HG03460 (cell line): ENCODE data around the gene GALNT10.
A peak's percentile ranks its signal among the peaks of the same experiment; 100 is the strongest.
"Not testable (repeated sequence)": the region's sequence is repeated elsewhere in the genome, so short reads cannot be mapped to it uniquely, and the experiment has no call there.

ENCODE experiments used
- ATAC-seq: cut with Tn5 transposase; IDR thresholded peaks from one replicate; pipeline ENCODE4 v1.9.1; 2021; ENCODE audit not compliant: unreplicated experiment

Gene GALNT10

DNA sequence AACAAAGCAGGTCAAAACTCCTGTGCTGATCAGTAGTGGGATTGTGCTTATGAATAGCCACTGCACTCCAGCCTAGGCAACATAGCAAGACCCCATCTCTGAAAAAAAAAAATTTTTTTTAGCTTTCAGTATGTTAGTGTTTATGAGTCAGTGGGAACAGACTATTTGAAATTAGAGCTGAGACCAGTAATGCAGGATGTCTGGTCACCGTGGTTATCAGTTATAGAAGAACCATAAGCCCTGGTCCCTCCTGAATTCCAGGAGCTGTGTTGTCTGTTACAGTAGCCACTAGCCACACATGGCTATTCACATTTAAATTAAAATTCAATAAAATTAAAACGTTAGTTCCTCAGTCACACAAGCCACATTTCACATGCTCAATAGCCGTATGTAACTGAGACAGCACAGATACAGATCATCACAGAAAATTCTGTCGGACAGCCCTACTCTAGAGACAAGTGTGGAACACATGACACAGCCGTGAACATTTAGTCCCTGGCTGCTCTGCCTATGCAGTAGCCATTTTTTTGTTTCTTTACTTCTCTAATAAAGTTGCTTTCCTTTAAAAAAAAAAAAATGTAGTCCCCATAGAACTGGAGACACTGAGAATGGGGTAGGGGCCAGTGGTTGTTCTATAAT lies 159.2 kb downstream of the GALNT10 start:
- no peak for ATAC-seq

DNA sequence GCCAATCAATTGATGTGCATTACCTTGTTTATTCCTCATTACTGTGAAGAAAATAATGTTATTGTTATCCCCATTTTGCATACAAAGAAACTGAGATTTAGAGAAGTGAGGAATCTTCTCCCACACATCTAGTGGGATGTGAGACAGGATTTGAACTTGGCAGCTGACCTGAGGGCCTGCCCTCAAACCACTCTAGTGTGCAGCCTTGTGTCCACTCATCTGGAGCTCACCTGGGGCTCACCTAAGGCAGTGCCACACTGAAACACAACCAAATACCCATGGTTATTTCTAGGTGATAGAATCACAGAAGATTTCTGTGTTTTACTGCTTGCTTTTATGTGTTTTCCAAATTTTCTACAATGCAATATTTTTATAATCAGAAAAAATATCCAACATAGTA lies 160.6 kb downstream of the GALNT10 start:
- ATAC-seq: no peak

DNA sequence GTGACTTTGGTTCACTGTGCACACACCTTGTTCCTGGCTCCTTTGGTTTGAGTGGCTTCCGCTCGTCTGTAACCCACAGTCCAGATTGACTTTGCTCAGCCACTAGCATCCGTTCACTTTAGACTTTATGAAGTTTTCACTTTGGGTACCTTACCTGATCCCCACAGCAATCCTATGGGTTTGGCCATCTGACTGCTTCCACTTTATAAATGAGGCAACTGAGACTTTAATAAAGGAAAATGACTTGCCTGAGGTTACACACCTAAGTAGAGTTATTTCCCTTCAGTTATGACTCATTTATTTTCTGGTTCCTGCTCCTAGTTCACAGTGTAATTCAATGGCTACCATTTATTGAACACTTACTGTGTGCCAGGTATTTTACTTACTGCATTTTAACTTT lies 161.0 kb downstream of the GALNT10 start:
- ATAC-seq: no peak

DNA sequence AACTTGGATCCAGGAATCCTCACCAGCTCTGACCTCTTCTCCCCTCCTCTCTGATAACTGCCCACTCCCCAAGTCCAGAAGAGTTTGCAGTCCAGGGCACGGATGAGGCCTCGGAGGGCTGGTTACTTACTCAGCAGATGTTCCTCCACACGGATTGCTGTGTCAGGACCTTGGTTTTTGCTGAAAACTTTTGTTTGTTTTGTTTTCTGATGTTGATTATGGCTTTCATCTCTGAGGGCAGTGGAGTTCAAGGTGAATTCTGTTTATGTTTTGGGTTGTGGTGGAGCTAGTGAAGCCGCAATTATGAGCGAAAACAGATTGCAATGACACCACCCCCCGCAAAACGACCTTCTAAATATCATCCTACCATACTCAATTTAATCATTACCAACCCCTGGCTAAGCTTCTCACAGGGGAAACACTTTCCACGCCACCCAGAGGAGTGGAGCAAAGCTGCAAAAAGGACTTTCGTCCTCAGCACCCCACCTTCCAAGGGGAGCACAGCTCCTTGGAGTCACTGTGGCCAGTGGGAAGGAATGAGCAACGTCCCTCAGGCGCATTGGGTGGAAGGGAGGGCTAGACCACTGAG lies 162.5 kb downstream of the GALNT10 start:
- no peak for ATAC-seq

DNA sequence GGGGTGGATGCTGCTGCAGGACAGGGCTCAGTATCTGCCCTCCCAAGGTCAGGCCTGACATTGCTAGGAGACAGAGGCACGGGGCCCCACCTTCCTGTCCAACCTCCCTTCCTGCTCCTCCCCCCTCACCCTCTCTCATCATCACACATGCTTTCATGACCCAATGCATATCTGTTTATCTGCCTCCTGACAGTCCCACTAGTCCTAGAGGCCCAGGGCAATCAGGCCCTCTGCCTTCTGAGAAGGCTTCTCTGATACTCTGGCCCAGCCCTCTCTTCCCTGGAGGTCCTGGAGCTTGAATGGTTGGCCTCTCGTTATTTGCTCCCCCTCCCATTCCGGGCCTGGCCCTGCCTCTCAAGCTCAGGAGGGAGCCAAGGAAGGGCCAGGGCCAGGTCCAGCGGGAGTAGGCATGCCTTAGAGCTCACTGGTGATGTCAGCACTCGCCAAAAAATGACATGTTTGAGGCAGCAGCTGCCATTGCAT lies 164.6 kb downstream of the GALNT10 start:
- no peak for ATAC-seq

DNA sequence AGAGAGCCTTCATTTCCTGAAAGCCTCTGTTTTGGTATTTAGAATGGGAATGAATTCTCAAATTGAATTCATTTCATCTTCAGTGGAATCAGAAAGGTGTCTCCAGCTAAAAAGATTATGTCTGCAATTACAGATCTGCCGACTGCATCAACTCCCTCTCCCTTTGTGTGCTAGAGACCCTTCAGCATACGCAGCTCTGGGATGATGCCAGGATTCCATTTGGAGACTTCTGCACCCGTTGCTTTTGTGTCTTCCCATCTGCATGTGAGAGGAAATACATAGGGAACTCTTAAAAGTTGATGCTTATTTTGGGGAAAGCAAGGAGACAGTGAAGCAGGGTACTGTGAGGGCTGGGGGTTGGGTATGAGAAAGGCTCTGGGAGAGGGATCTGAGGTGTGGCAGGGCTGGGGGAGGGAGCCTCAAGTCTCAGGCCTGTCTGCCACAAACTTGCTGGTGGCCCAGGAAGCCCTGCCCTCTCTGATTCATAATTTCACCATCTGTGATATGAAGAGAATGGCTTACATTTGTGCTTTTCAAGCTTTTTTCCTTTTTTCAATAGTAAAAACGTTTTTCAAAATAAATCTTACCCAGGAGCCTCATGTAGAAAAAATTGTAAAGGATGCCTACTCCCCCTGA lies 165.6 kb downstream of the GALNT10 start:
- ATAC-seq: no peak

DNA sequence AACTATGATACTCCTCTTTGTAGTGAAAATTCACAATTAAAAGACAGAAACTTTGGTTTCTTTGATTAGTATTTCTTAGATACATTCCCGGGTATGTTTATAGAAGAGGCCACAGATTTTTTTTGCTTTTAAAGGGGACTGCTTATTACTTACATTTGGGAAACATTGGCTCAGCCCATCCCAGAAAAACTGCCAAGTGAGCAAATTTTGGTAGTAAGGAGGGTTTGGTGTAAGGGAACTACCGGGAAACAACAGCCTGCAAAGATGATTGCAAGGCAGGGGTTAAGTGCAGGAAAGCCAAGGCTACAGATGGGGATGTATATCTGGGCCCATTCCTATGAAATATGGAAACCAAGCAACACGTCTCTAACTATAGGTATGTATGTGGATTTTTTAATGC lies 166.4 kb downstream of the GALNT10 start:
- no peak for ATAC-seq

DNA sequence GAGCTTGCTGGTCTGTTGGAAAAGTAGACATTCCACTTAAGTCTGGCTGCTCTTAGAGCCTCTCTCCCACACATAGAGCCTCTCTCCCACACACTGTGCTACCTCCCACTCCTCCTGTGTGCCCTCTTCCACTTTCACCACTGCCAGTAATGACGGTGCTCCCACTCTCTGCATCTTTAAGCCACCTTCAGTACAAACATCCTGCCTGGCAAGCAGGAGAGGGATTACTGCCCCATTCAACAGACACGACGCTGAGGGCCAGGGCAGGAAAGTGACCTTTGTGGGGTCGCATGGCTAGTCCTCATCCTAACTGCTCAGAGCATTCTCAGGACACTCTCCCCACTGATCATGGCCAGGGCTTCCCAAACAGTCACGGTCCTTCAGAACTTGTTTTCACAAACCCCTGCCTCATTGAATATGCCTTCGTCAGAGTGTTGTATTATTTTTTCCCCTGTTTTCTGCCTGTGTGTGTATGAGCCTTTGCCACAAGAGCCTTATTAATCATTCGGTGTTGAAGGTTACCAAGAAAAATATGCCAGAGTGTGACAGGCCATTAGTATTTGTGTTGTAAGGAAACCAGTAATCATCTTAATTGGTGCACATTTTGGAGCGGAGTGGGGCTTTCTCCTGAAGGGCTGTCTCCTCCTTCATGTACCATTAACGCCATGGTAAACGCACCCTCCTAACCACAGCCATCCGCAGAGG lies 168.1 kb downstream of the GALNT10 start:
- no peak for ATAC-seq

DNA sequence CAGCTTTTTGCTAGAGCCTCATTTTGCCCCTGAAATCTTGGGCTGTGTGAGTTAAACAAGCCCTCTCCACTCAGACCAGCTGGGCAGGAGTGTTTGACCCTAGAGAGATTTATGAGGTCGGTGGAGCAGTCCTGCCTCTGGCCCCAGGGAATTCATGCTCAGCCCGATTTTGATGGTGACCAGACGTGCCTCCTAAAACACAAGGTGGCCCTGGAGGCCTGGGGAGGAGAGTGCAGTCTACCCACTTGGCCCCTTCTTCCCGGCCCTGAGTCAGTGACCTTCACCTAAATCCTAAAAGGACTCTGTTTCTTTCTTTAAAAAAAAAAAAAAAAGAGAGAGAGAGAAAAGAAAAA lies 168.7 kb downstream of the GALNT10 start:
- ATAC-seq: no peak

DNA sequence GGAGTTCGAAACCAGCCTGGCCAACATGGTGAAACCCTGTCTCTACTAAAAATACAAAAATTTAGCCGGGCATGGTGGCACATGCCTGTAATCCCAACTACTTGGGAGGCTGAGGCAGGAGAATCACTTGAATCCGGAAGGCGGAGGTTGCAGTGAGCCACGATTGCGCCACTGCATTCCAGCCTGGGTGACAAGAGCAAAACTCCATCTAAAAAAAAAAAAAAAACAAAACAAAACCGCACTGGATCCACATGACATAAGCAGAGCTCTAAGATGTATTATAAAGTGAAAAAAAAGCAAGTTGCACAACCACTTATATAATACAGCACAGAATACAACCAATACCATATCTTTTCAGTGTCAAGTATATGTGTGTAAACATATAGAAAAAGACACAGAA lies 169.7 kb downstream of the GALNT10 start:
- ATAC-seq: not testable (repeated sequence)

DNA sequence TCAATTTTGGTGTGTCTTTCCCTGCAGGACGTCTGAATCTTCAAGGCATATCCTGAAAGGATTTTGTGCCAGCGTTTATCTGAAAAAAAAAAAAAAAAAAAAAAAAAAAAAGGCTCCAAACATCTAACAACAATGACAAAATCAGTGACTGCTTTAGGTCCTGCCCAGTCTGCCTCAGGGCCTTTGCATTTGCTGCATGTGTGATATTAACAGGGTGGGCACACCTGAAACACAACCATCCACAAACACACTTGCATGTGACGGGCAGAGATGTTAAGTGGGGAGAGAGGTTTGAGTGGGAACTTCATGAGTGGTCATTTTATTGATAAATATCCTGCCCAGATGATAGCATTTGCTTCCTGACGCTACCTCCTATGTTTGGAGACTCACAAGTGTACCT lies 172.9 kb downstream of the GALNT10 start:
- no peak for ATAC-seq

DNA sequence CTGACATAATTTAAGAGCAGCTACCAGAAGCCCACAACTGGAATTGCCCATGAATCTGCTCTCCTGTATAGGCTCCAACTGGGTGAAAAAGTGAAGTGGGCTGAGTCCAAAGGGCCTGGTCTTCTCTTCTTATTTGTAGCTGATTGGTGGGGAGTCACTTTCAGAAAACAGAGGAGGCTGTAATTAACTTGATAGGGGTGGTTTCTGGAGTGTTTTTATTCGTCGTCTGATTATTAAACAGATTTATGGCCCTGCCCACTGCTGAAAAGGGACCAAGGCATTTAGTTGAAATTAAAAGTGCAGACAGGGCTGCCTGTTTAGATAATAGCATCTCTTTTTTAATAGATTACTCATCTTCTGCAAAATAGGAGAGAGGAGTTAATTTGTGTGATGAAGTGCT lies 174.2 kb downstream of the GALNT10 start:
- ATAC-seq: no peak

DNA sequence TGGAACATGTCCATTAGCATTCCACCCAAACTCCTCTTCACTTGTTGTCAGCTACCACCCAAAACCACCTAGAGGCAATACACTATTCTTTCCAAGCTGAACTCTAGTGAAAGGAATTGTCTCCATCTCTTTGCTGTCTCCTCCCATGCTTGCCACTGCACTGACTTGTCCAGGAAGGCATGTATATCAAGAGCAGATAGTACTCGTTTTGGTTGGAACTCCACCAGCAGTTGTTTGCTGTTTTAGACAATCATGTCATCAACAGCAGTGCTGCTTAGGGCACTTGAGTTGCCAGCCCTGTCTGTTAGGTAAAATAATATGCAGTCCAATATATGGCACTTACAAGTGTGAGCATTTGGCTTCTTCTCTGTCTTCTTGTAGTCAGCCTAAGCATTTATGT lies 175.3 kb downstream of the GALNT10 start:
- no peak for ATAC-seq

DNA sequence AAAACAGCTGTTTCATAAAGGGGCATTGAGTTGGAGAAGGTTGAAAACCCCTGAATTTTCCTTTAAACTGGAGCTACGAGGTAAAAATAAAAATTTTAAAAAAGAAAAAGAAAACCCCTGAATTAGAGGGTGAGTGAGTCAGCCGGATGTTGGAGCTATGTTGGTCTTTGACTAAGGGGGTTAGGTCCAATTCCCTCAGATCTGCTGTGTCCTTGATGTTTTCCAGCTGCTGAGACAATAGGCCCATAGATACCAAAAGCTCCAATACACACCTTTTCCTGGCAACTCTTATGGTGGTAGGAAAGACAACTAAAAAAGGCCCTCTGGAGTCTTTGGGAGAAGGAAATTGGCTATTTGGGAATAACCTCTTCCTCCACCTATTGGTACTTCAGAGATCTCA lies 175.8 kb downstream of the GALNT10 start:
- ATAC-seq: no peak

DNA sequence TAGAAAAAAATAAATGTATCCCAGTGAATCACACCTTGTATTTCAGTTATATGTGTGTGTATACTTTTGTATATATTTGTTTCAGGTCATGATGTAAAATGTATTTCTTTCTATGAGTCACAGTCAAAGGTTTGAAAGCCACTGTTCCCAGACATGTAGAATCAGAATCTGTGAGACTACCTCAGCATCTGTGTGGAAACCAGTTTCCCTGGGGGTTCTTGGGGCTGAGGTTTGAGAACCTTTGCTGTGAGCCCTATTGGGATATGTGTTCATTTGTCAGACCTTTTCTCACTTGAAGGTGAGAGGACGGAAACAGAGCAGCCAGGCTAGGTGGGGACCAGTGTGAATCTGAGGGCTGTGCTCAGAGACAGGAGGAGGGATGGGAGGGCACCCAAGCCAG lies 176.6 kb downstream of the GALNT10 start:
- ATAC-seq: peak; percentile 57

DNA sequence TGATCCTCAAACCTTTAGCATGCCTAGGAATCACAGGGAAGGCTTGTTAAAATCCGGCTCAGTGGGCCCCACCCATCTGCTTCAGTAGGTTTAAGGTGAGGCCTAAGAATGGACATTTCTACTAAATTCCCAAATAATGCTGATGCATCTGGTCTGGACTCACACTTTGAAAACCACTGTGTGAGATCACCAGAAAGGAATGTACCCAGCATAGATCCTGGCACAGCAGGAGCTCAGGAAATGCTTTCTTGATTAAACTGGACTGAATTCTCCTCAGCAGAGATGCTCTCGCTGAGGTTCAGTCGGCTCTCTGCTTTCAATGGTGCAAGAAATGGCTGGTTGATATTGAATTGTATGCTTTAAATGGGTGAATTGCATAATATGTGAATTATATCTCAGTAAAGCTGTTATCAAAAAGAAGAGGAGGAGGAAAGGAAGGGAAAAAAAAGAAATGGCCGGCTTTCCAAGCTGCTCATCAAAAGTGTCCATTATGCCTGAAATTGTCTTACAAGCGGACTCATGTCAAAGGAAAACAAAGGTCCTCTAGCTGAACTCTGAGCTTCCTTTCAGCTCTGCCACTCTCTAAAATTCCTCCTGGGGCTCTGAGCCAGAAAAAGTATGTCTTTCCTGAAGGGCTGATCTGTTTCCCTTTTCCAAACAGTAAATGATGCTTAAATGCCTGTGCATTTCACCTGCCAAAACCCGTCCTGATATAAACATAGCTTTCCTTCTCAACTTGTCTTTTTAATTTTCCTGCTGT lies 177.7 kb downstream of the GALNT10 start:
- no peak for ATAC-seq

DNA sequence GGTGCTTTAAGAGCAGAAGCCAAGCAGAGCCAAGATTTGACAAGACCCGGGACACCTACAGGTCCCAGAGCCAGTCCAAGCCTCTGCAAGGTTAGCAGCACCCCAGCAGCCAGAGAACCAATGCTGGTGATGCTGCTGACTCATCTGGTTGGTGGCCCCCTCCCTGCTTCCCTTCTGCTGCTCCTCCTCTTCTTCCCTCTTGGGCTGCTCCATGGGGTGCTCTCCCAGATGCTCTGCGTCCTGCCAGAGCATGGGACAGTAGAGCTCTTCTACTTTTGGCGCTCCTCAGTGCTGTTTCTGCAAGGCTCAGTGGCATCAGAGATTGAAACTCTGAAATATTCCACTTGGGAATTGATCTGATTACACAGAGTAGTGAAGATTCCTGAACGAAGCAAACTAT lies 179.1 kb downstream of the GALNT10 start:
- no peak for ATAC-seq

DNA sequence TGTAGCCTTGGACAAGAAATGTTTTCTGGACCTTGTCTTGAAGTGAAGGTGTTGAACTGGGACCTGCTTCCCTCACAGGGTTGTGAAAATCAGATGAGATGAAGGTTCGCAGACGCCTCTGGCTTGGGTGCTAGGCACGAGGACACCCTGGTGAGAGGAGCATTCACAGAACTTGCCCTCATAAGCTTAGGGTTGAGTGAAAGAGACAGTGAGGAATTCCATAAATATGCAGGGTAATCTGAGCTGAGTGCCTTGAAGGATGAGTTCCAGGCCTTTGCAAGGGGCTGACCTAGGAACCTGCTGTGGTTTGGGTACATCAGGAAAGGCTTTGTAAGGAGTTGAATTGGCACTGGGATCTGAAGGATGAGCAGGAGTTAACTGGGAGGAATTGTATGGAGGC lies 179.6 kb downstream of the GALNT10 start:
- ATAC-seq: no peak

DNA sequence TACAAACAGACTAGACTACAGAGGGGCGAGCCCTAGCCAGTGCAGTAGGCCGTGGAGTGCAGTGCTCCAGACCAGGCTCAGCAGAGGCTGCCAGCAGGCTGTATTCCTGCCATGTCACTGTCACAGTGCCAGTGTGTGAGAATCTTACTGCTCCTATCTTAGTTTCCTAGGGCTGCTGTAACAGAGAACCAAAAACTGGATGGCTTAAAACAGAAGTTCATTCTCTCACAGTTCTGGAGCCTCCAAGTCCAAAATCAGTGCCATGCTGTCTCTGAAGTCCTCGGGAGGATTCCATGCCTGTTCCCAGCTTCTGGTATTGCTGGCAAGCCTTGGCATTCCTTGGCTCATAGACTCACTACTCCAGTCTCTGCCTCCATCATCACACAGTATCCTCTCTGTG lies 180.3 kb downstream of the GALNT10 start:
- ATAC-seq: no peak

DNA sequence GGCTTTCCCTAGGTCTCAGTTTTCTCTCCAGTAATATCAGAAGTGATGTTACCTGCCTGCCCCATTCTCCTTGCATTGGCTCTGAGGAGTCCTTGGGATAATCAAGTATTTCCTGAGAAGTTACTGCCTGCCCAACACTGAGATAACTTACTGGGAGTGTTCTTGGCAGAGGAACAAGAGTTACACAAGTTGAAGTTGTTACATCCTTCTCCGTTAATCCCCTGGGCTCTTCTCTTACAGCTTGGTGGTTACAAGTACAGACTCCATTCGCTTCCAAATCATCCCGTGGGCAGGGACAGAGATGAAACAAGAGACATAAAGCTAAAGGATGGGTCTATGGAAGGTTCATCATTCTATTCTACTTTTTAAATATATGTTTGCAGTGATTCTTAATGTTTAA lies 181.2 kb downstream of the GALNT10 start:
- ATAC-seq: no peak

DNA sequence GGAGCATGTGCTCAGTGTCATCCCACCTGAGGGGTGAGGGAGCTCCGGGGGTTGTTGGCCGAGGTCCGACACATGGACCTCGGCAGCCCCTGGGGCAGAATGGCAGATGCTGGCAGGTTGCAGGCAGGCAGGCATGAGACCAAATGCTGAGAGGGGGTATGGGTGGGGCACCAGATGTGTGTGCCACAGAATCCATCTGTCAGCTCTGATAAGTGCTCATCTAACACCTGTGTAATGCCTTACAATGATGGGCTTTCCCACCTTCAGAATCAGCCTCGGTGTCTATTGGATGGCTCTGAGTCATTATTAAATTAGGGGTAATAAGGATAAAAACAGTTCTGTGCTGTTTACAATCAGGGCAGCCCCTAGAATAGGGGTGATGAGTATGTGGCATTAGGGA lies 182.1 kb downstream of the GALNT10 start:
- no peak for ATAC-seq
